ENCODE measurements around the gene AGK.
"Not testable (repeated sequence)": the region's sequence is repeated elsewhere in the genome, so short reads cannot be mapped to it uniquely, and the experiment has no call there.

Gene AGK

DNA sequence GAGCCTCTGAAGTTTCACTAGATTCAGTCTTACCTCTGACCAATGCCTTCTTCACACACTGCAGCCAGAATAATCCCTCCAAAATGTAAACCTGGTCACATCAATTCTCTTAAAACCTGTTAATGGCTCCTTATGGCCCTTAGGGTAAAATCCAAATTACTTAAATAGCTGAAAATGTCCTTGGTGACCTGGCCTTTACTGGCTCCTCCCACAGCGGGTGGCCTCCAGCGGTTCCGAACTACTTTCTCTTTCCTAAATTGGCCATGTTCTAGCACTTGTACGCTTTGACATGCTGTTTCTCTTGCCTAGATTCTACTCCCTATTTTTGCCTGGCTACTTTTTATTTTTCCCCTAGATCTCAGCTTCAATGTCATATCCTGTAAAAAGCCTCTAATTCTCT, 36.1 kb downstream of the AGK start:
- no peak for DNase-seq (ENCODE audit: low read depth)

DNA sequence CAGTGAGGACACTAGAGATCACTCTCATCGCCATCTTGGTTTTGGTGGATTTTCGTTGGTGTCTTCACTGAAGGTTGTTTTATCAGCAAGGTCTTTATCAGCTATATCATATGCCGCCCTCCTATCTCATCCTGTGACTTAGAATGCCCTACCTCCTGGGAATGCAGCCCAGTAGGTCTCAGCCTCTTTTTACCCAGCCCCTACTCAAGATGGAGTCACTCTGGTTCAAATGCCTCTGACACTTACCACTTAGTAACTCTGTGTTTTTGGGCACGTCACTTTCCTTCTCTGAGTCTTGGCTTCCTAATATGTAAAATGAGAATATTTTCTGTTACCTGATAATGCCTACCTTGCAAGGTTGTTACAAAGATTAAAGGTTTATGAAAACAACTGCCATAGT, 37.7 kb downstream of the AGK start:
- no peak for DNase-seq (ENCODE audit: low read depth)

DNA sequence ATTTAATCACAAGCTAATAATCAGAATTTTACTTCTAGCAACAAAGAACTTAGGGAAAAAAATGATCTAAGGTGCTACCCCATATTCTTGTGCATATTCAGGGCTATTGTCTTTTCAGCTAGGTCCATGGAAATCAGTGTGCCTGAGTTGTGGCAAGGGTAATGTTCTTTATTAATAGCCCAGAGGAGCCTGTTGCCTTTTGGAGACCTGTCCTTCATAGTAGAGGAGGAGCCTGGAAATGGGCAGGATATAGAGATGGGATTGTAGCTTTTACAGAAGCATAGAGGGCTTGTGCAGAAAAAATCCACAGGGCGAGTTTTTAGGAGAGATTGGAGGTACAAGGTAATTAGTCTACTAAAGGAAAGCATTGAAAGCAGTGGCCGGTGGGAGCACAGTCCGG, 38.9 kb downstream of the AGK start:
- DNase-seq (ENCODE audit: low read depth): no peak

DNA sequence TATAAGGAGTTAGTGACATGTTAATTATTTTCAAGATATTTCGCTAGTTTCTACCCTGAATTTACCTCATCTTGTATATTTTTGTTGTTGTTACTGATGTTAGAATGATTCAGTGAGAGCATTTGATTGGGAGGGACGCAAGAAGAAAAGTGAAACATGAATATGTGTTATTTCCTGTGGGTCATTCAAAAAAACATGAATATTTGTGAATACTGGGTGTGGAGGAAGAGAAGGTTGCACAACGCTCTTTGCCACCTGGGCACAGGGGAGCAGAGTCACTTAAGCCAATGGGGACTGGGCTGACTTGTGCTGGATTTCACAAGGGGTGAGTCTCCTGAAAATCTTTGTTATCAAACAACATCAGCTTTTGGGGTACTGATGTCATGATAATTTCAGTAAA, 39.5 kb downstream of the AGK start:
- DNase-seq (ENCODE audit: low read depth): no peak

DNA sequence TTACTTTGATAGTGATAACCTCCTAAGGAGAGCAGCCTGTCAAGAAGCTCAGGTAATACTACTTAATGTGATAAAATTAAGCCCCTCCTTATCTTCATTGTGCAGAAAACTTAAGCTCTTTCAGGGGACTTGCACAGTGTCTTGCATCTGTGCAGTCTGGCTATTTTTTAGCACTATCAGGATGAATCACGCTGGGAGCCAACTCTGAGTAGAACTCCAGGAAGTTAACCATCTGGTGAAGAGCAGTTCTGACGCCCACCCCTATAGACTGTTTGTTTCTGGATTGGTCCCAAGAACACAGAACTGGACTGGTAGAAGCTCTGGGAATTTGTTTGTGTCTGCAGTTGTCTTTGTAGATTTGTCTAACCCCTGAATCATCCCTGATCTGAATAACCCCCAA, 41.9 kb downstream of the AGK start:
- no peak for DNase-seq (ENCODE audit: low read depth)

DNA sequence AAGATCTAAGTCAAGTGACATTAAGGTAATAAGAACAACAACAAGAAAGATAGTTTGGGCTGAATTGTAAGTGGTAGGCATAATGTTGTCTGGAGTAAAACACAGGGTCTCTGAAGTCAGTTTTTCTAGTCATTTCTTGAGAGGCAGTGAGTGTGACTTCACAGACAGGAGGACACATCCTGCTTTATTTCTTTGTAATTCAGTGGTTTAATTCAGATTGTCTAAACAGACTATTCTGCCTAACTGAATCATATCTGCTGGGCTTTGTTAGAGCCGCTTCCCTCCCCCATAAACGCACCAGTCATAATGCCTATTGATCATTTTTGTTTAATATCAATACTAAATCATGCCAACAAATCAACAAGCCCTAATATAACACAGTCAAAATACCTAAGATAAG, 46.8 kb downstream of the AGK start:
- no peak for DNase-seq (ENCODE audit: low read depth)

DNA sequence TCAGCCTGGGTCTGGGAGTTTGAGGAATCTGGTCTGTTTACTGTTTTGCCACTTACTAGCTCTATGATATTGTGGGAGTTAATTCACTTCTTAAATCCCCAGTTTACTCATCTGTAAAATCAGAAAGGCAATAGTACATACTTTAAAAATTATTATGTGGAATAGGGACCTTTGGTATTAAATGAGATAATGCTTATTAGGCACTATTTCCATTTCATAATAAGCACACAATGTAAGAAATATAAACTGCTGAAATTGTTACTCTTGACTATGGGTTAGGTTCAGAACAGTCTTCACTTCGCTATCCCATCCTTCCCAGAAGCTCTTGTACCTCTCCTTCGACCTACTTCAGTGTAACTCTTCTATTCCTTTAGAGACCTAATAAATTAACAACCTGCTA, 47.2 kb downstream of the AGK start:
- DNase-seq (ENCODE audit: low read depth): no peak

DNA sequence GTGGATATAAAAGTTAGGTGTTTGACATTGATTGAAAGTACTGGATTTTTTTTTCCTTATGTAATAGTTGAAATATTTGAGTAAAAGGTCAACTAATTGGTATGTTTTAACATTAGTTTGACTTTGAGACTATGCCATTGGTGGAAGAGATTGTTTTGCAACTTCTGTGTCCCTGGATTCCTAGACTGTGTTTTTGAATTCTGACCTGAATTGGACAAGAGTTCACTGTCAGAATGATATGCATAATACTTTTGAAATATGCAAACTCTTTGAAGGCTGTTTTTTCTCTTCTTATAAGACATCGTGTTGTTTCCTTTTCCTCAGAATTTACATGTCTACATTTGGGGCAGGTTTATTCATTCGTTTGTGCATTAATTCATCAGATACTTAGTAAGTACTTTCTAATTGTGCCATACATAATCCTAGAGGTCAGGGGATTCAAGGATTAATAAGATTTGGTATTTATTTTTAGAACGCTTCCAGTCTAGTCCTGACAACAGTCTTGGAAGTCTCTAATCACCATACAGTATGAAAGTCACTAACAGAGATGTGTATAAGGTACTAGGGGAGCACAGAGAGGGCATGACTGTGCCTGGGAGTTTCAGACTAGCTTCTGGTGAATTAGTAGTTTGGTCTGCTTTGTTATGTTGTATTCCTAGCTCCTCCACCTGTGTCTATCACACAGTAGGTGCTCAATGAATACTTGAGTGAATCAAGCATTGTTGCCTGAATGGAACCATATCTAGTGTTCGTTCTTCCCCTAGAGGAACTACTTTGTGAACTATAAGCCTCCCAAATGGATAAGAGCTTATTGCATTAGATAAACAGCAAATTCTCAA, 49.2 kb downstream of the AGK start:
- no peak for DNase-seq (ENCODE audit: low read depth)

DNA sequence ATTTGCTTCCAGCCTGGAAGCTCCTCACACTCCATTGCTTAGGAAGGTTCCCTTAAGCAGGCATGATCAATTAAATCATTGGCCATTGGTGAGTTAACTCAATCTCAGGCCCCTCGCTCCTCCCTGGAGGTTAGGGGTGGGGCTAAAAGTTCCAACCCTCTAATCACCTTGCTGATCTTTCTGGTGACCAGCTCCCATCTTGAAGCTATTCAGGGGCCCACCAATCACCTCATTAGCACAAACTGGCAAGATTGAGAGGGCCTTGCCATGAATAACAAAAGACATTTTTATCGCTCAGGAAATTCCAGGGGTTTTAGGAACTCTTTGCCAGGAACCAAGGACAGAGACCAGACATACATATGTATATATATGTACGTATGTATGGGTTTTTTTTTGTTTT, 58.4 kb downstream of the AGK start:
- DNase-seq (ENCODE audit: low read depth): no peak

DNA sequence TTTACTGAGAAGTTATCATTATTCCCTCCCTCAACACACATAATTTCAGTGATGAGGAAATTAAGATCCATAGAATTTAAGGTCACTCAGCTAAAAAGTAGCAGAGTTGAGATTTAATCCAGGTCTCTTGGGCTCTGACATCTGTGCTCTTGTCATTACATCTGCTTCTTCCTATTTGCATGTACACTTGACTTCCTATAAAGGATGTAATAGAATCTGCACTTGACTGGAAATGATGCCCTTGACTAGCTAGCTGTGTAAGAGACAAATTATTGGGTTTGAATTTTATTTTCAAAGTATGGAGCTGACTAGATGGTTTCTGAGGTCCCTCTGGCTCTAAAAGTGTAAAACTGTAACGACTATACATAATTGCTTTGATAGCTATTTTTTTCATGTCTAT, 59.5 kb downstream of the AGK start:
- DNase-seq (ENCODE audit: low read depth): no peak

DNA sequence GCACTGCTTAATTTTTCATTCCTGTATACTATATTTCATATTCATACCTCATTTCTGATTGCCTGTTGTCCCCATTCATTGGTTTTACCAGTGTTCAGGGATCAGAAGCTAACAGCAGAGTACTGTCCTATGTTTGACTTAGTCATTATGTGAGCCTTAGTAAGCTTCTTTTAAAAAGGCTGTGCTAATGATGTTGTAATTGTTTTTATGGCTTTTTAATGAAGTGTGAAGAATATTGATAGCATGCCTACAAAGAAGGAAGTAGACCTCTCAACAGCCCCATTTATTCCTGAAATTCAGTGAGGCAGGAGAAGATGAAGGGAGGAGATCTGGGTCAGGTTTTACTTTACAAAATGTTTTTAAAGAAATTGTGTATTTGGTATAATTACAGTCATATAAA, 61.7 kb downstream of the AGK start:
- DNase-seq (ENCODE audit: low read depth): no peak

DNA sequence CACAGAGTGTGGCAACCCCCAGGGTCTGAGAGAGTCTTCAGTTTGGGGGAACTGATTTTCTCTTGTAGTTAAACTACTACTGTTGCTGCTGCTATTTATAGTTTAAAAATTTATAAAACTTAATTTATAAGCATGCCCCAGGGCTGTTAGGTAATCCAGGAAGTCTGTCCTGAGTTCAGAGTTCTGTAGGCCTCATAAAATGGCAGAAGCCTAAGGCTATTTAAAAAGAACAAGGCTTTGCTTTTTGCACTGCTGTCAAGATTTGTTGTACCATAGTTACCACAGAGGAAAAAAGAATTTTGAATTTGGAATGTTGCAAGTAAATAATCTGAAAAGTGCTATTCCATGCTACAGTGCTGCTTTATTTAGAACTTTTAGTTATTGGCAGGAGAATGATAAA, 66.1 kb downstream of the AGK start:
- DNase-seq (ENCODE audit: low read depth): no peak

DNA sequence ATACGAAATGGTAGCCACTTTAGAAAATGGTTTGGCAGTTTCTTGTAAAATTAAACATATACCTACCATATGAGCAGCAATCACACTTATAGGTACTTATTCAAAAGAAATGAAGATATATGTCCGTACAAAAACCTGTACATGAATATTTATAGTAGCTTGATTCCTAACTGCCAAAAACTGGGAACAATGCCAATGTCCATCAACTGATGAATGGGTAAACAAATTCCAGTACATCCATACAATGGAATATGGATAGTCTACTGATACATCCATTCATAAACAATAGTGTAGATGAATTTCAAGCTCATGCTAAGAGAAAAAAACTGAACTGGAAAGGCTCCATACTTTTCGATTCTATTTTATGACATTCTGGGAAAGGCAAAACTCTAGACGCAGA, 68.5 kb downstream of the AGK start:
- no peak for DNase-seq (ENCODE audit: low read depth)

DNA sequence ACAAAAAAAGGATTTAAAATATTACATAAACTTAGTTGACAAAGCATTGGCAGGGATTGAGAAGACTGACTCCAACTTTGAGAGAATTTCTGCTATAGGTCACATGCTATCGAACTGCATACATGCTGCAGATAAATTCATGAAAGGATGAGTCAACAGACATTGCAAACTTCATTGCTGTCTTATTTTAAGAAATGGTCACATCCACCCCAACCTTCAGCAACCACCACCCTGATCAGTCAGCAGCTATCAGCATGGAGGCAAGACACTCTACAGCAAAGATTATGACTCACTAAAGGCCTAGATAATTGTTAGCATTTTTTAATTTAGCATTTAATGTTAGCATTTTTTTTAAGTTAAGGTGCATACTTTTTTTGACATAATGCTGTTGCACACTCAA, 73.6 kb downstream of the AGK start:
- no peak for DNase-seq (ENCODE audit: low read depth)

DNA sequence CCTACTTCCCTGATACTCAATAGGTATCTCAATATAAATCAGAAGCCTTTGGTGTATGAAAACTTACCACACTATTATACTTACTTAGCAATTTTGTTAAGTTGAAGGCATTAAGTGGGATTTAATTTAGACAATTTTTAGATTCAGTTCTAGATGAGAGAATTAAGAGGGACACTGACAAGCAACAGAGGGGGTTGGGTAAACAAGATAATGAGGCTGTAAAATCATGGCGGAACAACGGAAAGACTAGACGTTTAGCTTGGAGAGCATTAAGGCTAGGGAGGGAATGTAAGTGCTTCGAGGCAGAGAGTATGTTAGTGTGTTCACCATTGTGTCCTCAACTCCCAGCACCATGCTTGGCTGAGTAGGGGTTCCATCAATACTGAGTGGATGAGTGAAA, 79.4 kb downstream of the AGK start:
- DNase-seq (ENCODE audit: low read depth): no peak

DNA sequence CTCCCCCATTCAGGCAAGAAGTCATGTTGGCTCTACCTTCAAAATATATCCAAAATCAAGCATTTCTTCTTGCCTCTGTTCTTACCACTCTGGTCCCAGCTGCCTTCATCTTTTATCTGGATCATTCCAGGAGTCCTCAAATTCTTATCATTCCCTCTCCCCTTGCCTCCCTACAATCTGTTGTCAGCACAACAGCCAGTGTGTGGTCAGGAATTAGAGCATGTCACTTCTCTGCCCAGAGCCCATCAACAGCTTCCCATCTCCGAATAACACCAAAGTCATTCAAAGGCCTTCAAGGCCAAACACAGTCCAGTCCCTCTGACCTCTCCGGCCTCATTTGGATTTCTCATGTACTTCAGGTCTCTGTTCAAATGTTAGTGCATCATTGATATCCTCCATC, 80.3 kb downstream of the AGK start:
- no peak for DNase-seq (ENCODE audit: low read depth)

DNA sequence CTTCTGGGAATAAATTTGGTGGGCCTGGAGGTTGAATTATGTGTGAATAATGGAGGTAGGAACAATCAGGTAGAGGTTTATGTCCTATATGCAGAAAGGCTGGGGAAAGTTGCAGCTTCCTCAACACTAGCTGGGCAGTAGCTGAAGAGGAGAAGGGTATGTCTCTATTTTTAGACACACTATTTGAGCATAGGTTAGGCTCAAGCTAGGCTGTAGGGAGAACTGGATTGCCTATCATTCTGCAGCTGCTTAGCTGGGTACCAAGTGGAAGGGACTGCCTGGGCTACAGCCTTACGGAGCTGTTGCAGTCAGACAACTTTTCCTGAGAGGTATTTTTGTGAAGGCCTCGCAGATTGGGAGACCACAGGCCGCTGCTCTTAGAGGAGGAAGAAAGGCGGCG, 82.9 kb downstream of the AGK start:
- DNase-seq (ENCODE audit: low read depth): no peak

DNA sequence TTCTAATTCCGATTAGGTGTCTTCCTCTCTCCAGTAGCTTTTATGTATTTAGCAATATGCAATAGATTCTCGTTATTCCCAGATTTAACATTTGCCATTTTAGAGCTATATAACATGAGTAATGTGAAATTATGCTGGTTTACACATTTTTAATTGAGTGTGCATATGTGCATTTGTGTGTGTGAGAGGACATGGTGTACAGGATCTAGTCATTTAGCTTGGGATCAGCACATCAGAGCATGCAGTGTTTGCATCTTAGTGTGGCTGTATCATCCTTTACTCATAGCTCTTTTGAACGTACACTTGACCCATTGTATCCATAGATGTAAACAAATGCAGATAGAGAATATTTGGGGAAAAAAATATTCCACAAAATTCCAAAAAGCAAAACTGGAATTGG, 84.8 kb downstream of the AGK start:
- DNase-seq (ENCODE audit: low read depth): no peak

DNA sequence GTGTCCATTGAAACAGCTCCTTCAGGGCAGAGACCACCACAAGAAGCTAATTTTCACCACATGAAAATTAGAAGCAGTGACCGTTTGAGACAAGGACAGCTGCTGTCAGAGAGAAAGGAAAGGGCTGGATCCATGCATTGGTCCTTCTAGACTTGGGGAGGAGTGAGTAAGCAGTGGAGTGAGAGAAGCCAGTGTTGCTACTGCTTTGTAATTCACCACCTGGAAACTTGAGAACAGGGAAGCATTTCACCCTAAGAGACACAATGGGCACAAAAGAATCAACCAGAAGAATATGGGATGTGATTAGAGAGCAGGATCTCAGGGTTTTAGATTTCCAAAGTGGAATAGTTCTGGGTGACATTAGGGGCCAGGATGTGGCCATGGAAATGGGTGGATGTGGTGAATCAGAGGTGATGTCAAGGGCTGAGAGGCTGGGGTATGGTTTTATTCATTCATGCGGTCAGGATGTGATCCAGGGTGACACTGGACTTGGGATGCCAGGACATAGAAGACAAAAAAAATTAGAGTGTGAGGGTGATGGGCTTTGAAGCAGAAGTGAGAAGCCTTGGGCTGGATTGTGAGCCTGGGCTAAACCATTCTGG, 89.1 kb downstream of the AGK start:
- DNase-seq (ENCODE audit: low read depth): no peak

DNA sequence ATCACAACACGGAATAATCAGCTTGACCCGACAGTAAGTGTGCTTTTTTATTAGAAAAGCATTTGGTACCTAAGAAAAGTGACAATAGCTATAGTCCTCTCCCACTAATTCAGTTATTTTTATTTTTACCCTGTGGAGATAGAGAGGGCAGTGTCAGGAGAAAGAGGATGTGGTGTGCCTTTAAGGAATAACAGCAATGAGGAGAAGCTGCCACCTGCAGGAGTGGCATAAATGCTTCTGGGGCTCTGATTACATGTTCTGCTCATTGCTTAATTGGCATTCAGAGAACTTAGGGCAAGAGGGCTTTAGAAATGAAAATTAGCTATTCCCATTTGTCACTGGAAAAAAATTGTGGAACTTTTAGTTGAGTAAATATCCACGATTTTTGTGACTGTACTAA, 90.7 kb downstream of the AGK start:
- DNase-seq (ENCODE audit: low read depth): no peak

DNA sequence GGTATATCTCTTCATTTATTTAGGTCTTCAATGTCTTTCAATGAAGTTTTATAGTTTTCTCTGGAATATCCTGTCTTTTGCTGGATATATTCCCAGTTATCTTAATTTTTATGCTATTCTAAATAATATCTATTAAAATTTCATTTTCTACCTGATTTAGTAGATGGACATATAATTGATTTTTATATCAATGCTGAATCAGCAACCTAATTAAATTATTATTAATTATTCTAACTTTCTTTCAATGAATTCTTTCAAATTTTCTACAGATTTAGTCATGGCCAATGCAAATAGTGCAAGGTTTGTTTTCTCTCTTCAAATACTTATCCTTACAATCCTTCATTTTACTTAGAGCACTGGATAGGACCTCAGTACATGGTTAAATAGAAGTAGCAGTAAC, 94.0 kb downstream of the AGK start:
- no peak for DNase-seq (ENCODE audit: low read depth)

DNA sequence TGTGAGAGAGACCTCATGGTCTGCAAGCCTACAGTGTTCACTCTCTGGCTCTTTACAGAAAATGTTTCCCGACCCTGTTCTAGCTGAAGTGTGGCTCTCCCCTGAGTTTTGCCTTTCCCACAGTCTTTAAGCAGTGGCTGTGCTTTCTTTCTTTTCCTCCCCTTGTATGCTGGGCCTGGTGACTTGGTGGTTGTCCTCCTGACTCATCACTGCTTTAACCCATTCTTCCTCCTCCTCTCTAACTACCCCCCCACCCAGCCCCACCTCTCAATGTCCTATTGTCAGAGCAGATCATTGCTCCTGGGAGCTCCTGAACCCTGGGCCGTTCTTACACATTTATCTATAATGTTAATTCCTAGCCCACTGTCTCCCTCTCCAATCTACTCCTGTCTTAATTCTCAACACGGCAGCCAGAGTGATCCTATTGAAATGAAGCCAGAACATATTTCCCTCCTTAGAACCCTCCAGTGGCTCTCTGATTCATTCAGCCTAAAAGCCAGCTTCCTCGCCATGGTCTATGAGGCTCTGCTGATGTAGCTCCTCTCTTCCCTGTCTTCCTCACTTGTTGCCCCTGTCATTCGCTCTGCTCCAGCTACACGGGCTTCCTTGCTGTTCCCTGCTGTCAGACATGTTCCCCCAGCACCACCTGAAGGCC, 95.7 kb downstream of the AGK start:
- DNase-seq (ENCODE audit: low read depth): no peak

DNA sequence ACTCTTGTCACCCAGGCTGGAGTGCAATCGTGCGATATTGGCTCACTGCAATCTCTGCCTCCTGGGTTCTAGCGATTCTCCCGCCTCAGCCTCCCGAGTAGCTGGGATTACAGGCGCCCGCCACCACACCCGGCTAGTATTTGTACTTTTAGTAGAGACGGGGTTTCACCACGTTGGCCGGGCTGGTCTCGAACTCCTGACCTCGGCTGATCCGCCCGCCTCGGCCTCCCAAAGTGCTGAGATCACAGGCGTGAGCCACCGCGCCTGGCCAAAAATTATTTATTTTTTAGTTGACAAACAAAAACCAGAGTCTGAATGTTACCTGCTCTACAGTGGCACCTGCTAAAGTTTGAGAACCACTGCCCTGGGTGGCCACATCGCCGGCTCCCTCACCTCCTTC, 96.5 kb downstream of the AGK start:
- DNase-seq (ENCODE audit: low read depth): not testable (repeated sequence)
